Stimulated activated CD4-positive, alpha-beta T cell treated with anti-CD3 and anti-CD28 coated beads, Interleukin-1b, Interleukin-23, amount 100 ng/mL, for 48 hours (primary cell): ENCODE data around the gene EHD1.

ENCODE experiments used
- DNase-seq: peaks from one replicate; pipeline ENCODE4 v3.0.0-alpha.2; 2020

Gene EHD1

DNA sequence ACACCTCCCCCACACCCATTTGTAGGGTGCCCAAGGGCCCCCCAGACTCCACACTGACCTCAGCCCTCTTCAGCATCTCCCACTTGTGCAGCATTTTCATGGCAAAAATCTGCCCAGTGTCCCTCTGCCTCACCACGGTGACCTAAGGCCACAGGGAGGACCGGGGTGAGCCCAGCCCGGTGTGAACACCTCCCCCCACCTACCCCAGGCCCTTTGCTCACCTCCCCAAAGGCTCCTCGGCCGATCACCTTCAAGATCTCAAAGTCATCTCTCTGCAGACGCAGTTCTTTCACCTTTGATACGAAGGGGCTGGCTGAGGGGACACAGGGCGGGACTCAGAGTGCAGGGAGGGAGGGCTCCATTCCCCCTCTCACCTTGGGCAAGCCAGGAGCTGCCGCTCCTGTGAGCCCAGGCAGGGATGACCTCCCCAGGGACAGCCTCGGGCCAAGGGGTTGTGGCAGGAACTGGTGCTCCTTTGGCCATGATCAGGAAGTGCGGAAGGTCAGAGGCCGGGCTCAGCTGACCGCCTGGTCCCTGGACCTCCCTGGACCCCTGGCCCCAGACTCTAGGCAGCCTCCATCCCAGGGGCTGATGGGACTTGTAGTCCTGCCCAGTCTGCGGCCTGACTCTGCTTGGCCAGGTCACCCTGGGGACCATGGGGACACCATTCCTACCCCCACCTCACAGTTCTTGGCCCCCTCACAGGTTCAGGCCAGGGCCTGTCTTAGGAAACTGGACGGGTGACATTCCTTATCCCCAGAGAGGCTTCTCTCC, 36.6 kb downstream of the EHD1 start:
- no peak for DNase-seq

- DNase-seq = no peak
Measured at GRCh38 chr11:64839887-64840782, 38.3 kb downstream of the EHD1 start.

DNA sequence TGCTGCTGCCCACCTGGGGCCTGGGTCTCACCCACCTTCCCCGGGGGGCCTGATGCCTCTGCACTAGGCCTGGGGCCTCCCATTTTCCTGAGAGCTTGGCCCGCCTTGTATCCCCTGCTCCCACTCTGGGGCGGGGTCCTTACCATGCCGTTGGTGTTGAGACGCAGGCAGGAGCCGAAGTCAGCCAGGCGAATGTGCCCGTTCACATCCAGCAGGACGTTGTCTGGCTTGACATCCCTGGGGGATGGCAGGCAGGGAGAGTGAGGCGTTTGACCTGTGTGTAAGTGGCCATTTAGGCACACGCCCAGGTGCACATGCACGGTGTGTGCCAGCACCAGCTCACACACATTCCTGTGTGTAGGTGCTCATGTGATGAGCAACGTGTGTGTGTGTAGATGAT, 39.1 kb downstream of the EHD1 start:
- no peak for DNase-seq

- DNase-seq = no peak
Measured at GRCh38 chr11:64838600-64839334, 39.7 kb downstream of the EHD1 start.

DNA sequence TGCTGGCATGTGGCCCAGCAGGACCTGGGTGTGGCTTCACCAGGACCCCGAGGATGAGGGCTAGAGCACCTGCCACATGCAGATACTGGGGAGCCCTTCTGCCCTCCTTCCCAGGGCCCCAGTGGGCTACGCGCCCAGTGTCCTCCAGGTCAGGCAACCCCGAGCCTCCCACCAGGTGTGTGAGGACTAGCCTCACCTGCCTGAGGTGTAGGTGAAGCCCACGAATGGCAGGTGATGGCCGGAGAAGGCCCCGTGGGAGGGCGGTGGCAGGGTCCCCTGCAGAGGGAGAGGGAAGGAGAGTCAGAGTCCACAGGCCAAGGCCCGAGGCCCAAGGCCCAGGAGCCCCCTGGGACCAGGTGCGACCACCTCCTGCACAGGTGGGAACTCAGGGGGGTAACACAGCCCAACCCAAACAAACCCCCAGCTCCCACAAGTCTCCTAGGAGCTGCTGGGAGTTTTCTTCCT, 40.5 kb downstream of the EHD1 start:
- no peak for DNase-seq

DNA sequence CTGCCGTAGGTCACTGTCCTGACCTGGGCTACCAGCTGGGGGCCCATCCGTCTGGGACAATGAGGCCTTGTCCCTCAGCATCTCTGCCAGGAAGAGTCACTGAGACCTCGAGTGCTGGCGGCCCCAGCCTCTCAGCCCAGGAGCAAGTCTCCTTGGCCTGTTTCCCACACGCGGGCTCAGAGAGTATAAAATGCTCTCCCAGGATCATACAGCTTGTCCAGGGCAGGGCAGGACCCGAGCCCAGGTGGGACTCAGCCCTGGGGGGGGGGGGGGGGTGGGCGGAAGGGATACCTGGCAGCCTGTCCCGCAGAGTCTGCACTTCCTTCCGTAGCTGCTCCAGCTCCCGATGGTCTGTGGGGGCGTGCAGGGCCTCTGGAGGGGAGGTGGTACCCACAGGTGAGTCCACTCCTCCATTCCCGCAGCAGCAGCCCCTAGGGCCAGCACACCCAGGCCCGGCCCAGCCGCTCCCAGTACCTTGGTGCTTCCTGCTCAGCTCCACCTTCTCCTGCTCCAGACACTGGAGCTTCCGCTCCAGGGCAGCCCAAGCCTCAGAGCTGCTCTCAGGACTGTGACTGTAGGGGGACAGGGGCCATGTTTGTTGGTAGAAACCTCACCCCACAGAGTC, 41.9 kb downstream of the EHD1 start:
- no peak for DNase-seq

GRCh38 chr11:64835616-64836447, 42.6 kb downstream of the EHD1 start:
- no peak for DNase-seq

- no peak for DNase-seq
Measured at GRCh38 chr11:64834723-64835615, 43.5 kb downstream of the EHD1 start.

DNA sequence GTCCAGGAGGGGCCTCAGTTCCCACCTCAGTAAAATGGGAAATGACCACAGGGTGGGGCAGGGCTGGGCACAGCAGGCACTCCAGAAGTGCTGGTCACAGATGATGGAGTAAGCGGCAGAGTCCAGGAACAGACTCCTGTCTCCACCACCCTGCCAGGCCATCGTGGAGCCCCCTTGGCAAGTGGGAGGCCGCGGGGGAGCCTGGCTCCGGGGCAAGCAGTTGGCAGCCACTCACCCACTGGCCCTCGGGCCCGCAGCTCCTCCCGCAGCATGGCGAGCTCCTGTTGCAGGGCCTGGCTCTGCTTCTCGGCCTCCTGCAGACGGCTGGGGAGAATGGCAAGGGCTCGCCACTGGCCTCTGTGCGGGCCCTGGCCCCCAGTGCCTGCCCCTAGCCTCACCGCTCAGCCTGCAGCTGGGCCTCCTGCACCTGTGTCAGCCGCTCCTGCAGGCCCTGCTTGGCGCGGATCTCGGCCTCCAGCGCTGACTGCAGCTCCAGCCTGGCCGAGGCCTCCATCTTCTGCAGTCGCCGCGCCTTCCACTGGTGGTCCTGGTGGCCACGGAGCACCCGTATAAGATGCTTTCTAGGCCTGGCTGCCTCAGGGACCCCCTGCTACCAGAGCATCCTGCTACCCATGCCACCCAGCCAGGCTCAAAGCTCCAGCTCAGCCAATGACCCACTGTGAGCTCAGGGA, 44.2 kb downstream of the EHD1 start:
- no peak for DNase-seq

DNA sequence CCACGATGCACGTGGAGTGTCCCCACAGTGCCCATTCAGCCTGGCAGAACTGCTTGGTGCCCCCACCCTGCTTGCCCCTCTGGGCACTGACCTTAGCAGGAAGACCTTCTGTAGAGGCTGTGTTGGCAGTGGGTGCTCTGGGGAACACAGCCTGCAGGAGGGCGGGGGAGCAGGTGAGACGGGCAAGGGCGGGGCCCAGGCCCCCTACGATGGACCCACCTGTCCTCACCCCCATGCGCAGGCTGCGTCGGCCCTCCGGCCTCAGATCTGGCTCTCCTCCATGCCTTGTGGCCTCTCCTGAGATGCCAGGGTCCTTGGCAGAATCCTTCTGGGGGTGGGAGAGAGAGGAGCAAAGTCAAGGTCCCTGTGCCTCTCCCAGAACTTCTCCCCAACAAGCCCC, 44.9 kb downstream of the EHD1 start:
- DNase-seq = no peak

GRCh38 chr11:64833198-64833502, 45.3 kb downstream of the EHD1 start:
- DNase-seq = no peak

- no peak for DNase-seq
Measured at GRCh38 chr11:64832467-64833197, 45.8 kb downstream of the EHD1 start.

- no peak for DNase-seq
Measured at GRCh38 chr11:64831411-64831891, 47.0 kb downstream of the EHD1 start.

- no peak for DNase-seq
Measured at GRCh38 chr11:64829536-64830251, 48.7 kb downstream of the EHD1 start.

- no peak for DNase-seq
Measured at GRCh38 chr11:64827451-64827839, 51.0 kb downstream of the EHD1 start.

DNA sequence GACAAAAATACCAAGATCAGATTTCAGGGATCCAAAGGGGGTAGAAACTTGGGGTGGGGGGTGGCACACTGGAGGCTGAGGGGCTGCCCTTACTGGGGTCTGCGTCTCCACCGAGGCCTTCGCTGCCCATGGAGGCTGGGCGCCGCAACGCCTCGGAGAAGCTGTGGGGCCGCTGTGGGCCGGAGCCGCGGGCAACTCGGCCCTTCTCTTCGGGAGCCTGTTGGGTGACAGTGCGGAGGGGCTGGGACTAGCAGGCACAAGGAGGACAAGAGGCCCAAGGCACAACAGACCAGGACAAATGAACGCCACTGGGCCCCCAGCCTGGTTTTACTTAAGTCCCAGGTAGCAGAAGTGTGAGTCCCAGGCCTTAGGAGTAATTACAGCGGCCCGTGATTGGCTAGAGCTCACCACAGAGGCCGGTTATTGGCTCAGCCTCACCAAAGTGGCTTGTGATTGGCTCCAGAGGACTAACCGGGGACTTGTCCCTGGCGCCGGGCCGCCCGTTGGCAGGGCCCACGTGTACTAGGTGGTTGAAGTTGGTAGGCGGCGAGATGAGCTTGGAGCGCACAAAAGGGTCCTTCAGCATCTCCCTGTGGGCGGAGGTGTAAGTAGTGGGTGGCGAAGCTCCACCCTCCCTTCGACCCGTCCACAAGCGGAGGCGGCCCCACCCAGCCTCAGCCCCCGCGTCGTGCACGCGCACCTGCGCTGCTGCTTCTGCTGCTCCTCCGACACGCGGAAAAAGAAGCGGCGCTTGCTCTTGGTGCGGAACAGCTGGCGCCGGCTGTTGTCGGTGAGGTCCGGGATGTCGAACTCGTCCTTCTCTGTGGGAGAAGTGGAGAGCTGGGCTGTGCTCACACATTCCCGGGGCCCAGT, 51.6 kb downstream of the EHD1 start:
- DNase-seq = no peak

- DNase-seq = no peak
Measured at GRCh38 chr11:64826062-64826461, 52.4 kb downstream of the EHD1 start.
